Measurements from ENCODE around the gene PALD1.

- TF ChIP-seq EZH2phosphoT487 (conservative IDR thresholded peaks at IDR 0.05; ENCODE audit: low read length) (no peak; the same call in 1 of the 2 replicates), CTCF (IDR thresholded peaks at IDR 0.05; ENCODE audit: insufficient read depth, low read length, poor library complexity, severe bottlenecking) (no peak)
Observed at GRCh38 chr10:70476249-70477035, 2.1 kb upstream of the PALD1 start.

Data from SU-DHL-6 (cell line).